ENCODE results near the gene CPNE7. TPM values are rescaled to one million over a fixed set of nuclear protein-coding genes. Genes with fewer than 3 reads are reported as not detected.
A peak's percentile ranks its signal among the peaks of the same experiment; 100 is the strongest.

Gene CPNE7
- polyA plus RNA-seq, 1 donor from 2014 or later, result 0.15 TPM

GRCh38 chr16:89598199-89598598, 22.6 kb downstream of the CPNE7 start:
- no peaks in the 10 kb centered on the region for H3K79me2 ChIP-seq (replicated peaks; ENCODE audit: insufficient read depth, low read length)
- no peaks in the 10 kb centered on the region for H3K9me2 ChIP-seq (ENCODE audit: insufficient read depth, low read length)
- TF ChIP-seq, protein P1, sequence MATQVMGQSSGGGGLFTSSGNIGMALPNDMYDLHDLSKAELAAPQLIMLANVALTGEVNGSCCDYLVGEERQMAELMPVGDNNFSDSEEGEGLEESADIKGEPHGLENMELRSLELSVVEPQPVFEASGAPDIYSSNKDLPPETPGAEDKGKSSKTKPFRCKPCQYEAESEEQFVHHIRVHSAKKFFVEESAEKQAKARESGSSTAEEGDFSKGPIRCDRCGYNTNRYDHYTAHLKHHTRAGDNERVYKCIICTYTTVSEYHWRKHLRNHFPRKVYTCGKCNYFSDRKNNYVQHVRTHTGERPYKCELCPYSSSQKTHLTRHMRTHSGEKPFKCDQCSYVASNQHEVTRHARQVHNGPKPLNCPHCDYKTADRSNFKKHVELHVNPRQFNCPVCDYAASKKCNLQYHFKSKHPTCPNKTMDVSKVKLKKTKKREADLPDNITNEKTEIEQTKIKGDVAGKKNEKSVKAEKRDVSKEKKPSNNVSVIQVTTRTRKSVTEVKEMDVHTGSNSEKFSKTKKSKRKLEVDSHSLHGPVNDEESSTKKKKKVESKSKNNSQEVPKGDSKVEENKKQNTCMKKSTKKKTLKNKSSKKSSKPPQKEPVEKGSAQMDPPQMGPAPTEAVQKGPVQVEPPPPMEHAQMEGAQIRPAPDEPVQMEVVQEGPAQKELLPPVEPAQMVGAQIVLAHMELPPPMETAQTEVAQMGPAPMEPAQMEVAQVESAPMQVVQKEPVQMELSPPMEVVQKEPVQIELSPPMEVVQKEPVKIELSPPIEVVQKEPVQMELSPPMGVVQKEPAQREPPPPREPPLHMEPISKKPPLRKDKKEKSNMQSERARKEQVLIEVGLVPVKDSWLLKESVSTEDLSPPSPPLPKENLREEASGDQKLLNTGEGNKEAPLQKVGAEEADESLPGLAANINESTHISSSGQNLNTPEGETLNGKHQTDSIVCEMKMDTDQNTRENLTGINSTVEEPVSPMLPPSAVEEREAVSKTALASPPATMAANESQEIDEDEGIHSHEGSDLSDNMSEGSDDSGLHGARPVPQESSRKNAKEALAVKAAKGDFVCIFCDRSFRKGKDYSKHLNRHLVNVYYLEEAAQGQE (IDR thresholded peaks at IDR 0.05; ENCODE audit: borderline replicate concordance), result no peak
- TF ChIP-seq MXI1 (conservative IDR thresholded peaks at IDR 0.05; ENCODE audit: poor library complexity, severe bottlenecking) (no peak), SMC3 (conservative IDR thresholded peaks at IDR 0.05; ENCODE audit: poor library complexity) (no peak), CTCF (IDR thresholded peaks at IDR 0.05; ENCODE audit: poor library complexity, severe bottlenecking) (no peak), EP300 (conservative IDR thresholded peaks at IDR 0.05; ENCODE audit: poor library complexity, severe bottlenecking) (no peak), TAF1 (IDR thresholded peaks at IDR 0.05; ENCODE audit: low read depth) (no peak), POLR2AphosphoS5 (IDR thresholded peaks at IDR 0.05) (no peak), EZH2 (IDR thresholded peaks at IDR 0.05; ENCODE audit: borderline replicate concordance, insufficient read depth, low read length, poor library complexity, severe bottlenecking) (no peak), RAD21 (conservative IDR thresholded peaks at IDR 0.05) (no peak)
- H3F3A ChIP-seq (ENCODE audit: insufficient read depth, low read length, poor library complexity, severe bottlenecking), result no peaks in the 10 kb centered on the region
- no peaks in the 10 kb centered on the region for H4K20me1 ChIP-seq (ENCODE audit: insufficient read depth)
- no peaks in the 10 kb centered on the region for H3K36me3 ChIP-seq (ENCODE audit: insufficient read depth, low read length)
- peak overlapping the region; percentile 48 for H3K9ac ChIP-seq (ENCODE audit: low read length)
- H3K4me3 ChIP-seq (ENCODE audit: low read length), result no peak overlapping the region
- H3K9me3 ChIP-seq (ENCODE audit: low read length), result no peaks in the 10 kb centered on the region
- H2AFZ ChIP-seq (ENCODE audit: low read depth, low read length), result no peak overlapping the region
- H3K27ac ChIP-seq (ENCODE audit: low read length), result peak overlapping the region; percentile 51
- H3K4me2 ChIP-seq (ENCODE audit: low read length), result no peak overlapping the region
- H3K27me3 ChIP-seq (ENCODE audit: insufficient read depth, low read depth, low read length), result no peaks in the 10 kb centered on the region

DNA sequence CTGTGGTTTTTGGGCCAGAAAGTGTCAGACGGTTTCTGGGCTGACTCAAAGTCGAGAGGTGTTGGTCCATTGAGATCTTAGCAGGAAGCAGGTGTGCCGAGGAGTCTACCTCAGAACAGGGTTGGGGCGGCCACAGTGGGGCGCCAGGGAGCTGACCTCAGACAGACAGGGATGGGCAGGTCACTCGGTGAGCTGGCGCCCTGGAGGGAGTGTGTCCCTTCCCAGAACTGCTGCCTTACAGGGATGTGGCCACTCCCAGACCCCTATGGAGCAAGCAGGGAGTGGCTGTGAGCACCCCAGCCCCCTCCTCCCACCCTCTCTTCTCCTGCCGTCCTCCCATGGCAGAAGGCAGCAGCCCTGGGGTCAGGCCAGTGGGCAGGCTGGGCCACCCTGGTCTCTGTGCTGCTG, 23.9 kb downstream of the CPNE7 start:
- Histone ChIP-seq H3K4me3 (ENCODE audit: low read length) (no peak overlapping the region), H3K9me3 (ENCODE audit: low read length) (no peaks in the 10 kb centered on the region), H3K27ac (ENCODE audit: low read length) (no peak overlapping the region), H4K20me1 (ENCODE audit: insufficient read depth) (no peaks in the 10 kb centered on the region), H3K79me2 (replicated peaks; ENCODE audit: insufficient read depth, low read length) (no peaks in the 10 kb centered on the region), H3K27me3 (ENCODE audit: insufficient read depth, low read depth, low read length) (no peaks in the 10 kb centered on the region), H3K9me2 (ENCODE audit: insufficient read depth, low read length) (no peaks in the 10 kb centered on the region), H3F3A (ENCODE audit: insufficient read depth, low read length, poor library complexity, severe bottlenecking) (no peaks in the 10 kb centered on the region), H3K4me2 (ENCODE audit: low read length) (no peak overlapping the region), H3K36me3 (ENCODE audit: insufficient read depth, low read length) (no peaks in the 10 kb centered on the region), H2AFZ (ENCODE audit: low read depth, low read length) (no peak overlapping the region), H3K9ac (ENCODE audit: low read length) (no peak overlapping the region)
- TF ChIP-seq EZH2 (IDR thresholded peaks at IDR 0.05; ENCODE audit: borderline replicate concordance, insufficient read depth, low read length, poor library complexity, severe bottlenecking) (no peak), RAD21 (conservative IDR thresholded peaks at IDR 0.05) (no peak), POLR2AphosphoS5 (IDR thresholded peaks at IDR 0.05) (no peak), MXI1 (conservative IDR thresholded peaks at IDR 0.05; ENCODE audit: poor library complexity, severe bottlenecking) (no peak), TAF1 (IDR thresholded peaks at IDR 0.05; ENCODE audit: low read depth) (no peak), SMC3 (conservative IDR thresholded peaks at IDR 0.05; ENCODE audit: poor library complexity) (no peak), CTCF (IDR thresholded peaks at IDR 0.05; ENCODE audit: poor library complexity, severe bottlenecking) (peak; percentile 19)
